HG02798 (cell line): ENCODE data around the gene WDR35.

Source experiments
- ATAC-seq: cut with Tn5 transposase; IDR thresholded peaks from one replicate; pipeline ENCODE4 v1.9.1; 2021; ENCODE audit warnings: mild to moderate bottlenecking; ENCODE audit not compliant: unreplicated experiment, poor library complexity

The WDR35 gene

GRCh38 chr2:20012032-20012281 lies 22.1 kb upstream of the WDR35 start:
- no peak for ATAC-seq

DNA sequence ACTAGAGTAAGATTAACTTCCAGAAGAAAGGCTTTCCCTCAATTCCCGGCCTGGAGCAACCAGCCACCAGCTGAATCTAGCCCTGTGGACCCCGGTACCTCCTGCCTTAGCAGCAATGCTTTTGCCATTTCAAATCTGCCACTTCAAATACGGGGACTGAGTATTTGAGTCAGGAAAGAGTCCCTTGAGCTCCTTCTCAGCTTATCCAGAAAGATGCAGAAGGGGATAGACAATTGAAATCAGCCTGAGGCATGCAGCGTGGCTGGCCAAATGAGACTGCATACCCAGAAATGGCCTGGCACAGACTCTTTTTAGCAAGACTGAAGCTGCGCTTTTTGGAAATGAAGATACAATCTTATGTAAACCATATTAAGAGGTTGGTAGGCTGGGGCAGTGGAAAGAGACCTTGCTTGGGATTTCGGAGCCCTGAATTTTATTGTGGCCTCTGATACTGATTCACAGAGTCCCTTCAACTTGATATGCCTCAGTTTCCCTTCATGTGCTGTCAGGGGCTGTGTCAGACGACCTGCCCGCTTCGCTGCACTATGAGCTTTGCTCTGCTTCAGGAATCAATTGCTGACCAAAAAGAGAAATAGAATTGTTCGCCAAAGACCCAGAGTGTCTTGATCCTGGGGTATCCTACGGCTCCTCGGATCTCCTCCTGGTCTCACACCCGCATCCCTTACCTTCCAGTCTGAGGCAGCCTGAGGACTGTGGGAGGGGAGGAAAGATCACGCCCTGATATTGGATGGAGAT lies 21.5 kb upstream of the WDR35 start:
- ATAC-seq, result no peak

DNA sequence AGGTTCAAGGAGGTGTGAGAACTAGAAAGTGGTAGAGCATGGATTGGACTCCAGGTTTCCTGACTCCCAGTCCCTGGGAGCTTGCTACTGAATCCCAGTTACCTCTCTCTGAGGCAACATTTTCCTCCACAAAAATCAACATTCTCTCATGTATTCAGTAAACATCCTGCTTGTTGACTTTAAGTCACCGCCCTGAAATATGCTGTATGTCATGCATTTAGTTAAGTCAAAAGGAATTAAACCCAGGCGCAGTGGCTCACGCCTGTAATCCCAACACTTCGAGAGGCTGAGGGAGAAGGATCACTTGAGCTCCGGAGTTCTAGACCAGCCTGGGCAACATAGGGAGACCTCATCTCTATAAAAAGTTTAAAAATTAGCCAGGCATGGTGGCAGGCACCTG lies 18.8 kb upstream of the WDR35 start:
- no peak for ATAC-seq

- ATAC-seq, result no peak
Observed at GRCh38 chr2:20005891-20006470, 16.1 kb upstream of the WDR35 start.

DNA sequence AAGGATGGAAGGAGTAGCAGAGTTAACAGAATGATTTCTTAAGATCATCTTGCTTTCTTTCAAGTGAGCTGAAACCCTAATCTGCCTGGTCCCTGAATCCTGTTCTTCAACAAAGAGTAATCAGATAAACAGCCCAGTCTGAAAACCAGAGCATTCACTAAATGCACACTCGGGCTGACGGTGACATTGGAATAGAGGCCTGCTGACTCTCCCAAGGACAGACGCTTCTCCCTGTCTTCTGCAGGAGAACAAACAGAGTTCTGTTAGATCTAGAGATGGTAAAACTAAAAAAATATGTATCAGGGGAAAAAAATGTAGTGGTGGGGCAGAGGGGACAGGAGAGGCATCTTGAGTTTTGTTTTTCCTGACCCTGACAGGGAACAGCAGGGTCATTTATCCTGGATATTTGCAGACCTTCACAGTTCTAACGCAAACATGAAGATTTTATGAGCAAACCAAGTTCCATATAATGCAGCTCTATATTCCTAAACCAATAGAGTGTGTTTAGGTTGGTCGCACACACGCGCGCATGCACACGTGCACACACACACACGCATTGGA lies 15.2 kb upstream of the WDR35 start:
- ATAC-seq, result no peak

DNA sequence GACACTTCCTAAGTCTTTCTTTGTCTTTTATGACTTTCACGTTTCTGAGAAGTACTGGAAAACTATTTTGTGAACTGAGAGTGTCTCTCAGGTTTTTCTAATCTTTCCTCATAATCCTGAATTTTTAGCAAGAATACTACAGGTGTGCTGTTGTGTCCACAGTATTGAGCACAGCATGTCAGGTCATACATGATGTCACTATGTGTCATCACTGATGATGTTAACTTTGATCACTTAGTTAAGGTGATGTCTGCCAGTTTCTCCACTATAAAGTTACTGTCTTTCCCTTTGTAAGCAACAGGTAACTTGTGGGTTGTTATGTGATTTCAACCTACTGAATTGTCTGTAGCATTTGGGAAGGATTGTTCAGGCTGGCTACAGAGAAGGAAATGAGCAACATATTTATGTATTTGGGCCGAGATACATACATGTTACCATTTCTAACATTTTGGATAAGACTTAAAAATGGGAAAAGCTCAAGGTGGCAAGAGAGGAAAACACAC lies 11.5 kb upstream of the WDR35 start:
- ATAC-seq, result no peak

DNA sequence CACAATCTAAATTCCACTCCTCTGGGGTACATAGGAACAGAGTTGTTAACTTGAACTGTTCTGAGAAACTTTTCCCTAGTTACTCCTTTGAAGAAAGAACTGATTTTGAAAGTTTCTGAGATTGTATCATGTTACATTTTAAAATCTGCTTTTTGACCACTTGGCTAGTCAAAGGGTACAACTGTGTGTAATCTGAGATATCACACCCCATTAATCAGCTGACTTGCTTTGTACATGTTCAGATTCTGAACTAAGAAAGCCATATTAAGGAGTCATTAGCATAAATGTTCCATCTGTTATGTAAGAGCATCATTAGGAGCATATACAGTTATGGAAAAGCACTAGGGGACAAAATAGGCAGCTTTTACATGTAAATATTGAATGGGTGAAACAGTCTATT lies 3.8 kb upstream of the WDR35 start:
- ATAC-seq, result no peak

- no peak for ATAC-seq
Observed at GRCh38 chr2:19991895-19992294, 2.0 kb upstream of the WDR35 start.

GRCh38 chr2:19990416-19990728 lies 467 bp upstream of the WDR35 start:
- ATAC-seq, result no peak

DNA sequence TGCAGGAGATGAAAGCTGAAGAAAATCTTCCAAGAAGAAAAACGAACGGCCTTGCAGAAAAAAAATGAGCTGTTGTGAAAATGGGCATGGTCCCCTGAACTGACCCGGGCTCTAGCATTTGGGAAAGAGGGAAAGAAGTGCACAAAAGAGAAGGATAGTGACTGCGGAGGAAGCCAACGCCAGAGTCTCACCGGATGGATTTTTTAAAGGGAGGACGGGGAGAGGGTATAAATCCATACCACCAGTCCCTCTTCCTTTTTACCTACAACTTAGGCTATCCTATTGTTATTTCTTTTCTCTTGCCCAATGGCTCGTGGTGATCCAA lies 601 bp downstream of the WDR35 start:
- ATAC-seq, result no peak

GRCh38 chr2:19988600-19988999 lies 1.3 kb downstream of the WDR35 start:
- ATAC-seq, result no peak

DNA sequence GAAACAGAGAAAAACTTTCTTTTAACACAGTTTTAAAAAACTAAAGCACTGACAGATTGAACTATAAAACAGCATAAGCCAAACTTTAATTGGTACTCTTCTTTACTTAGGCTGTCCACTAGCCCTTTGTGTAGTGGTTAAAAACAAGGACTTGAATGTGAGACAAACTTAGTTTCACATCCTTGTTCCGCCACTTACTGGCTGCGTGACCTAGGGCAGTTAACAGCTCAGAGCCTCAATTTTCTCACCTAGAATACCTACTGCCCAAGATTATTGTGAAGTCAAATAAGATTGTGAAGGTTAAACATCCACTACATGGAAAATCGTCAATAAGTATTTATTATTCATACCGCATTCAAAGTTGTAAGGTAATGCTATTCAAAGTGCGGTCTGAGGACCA lies 2.0 kb downstream of the WDR35 start:
- ATAC-seq, result peak; percentile 75

- no peak for ATAC-seq
Observed at GRCh38 chr2:19982268-19982667, 7.6 kb downstream of the WDR35 start.

DNA sequence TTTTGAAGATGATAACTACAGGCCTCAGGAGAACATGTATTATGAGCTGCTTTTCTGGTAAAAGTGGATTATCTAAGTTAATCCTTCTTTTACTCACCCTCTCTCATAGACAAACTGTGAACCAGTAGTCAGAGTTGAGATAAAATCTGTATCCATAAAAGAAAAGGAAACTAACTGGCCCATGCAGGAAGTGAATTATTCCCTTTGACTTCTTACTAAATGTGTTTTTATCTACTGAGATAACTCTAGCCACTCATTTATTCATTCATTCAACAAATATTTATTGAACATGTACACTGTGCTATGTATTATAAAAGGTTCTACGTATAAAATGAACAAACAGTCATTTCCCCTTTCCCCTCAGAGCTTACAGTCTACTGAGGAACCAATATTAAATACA lies 10.0 kb downstream of the WDR35 start:
- no peak for ATAC-seq

- no peak for ATAC-seq
Observed at GRCh38 chr2:19973466-19973865, 16.4 kb downstream of the WDR35 start.

- no peak for ATAC-seq
Observed at GRCh38 chr2:19971691-19972090, 18.2 kb downstream of the WDR35 start.

DNA sequence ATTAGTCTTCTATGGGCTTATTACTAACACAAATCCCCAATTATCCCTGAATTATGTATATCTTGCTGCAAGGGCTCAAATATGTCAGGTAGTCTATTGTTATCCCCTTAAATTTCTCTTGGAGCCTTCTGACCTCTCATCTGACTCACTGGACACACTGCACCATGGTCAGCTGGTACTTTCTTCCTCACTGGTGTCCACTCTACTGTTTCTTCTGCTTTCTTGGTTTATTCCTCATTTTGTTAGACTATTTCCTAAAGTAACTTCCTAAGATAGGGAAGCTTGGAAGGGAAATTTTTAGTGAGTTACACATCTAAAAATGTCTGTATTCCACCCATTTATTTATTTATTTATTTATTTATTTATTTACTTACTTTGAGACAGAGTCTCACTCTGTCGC lies 26.5 kb downstream of the WDR35 start:
- ATAC-seq, result no peak

DNA sequence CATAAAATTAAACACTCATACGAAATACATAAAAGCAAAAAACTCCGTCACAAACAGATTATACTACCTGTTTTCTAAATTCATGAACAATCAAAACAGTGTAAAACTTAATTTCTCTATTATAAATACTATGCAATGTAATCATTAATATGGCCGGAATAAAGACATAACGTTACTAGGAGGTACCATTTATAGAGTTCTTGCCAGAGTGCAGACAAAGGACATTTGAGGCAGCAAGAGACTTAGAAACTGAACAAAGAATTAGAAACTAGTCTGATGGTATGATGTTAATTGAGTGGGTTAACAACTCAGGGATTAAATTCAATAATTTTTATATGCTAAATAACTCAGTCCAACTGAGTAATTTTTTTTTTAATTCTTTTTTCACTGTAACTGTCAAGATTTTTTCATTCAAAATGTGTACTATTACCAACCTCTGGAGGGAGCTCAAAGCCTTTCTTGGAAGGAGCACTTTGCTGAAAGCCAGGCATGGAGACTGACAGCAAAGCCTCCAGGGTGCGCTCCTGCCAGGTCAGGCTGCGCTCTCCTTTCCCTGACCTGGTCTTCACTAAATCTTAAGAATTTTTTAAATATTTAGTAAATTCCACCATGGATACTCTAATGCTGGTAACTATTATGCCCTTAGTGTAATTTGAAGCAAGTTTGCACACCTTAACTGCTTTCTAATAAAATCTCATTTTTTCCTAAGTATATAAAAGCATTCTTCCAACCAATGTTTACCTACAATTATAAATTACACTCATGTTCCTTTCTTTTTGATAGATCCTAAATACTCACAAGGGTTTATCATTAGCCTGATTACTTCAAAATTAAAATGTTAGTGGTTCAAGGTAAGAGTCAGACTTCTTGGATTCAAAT lies 34.1 kb downstream of the WDR35 start:
- peak; percentile 88 for ATAC-seq

DNA sequence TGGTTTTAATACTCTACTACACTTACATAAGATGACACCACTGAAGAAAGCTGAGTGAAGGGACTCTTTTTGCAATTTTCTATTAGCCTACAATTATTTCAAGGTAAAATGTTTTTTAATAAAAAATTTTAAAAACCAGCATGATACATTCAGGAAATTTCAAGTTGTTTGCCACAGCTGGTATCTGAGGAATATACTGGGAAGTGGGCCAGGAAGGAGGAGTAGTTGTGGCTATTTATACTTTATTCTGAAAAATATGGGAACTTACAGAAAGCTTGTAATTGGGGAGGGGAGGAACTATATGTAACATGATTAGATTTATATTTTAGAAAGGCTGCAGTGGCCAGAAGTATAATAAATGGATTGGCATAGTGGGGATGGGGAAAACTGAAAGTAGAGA lies 40.8 kb downstream of the WDR35 start:
- ATAC-seq, result no peak

GRCh38 chr2:19947184-19947940 lies 42.5 kb downstream of the WDR35 start:
- no peak for ATAC-seq
